Kidney epithelial cell (primary cell): Measurements from ENCODE around the gene MIPEP. TPM values are rescaled to one million over a fixed set of nuclear protein-coding genes. Genes with fewer than 3 reads are reported as not detected.

Source experiments
- DNase-seq: peaks from one replicate; pipeline ENCODE4 v3.0.0-alpha.2; 2010; ENCODE audit warnings: low read depth
- H3K27me3 ChIP-seq: 2 replicates; pipeline ENCODE4 v1.6.0; 2011; ENCODE audit warnings: low read length; ENCODE audit not compliant: control insufficient read depth, insufficient read depth
- H3K36me3 ChIP-seq: 2 replicates; pipeline ENCODE4 v1.5.1; 2011; ENCODE audit warnings: low read length; ENCODE audit not compliant: control insufficient read depth, insufficient read depth
- H3K4me3 ChIP-seq: 2 replicates; pipeline ENCODE4 v1.5.1; 2011; ENCODE audit warnings: low read depth, mild to moderate bottlenecking, control low read depth, low read length
- CTCF ChIP-seq: IDR thresholded peaks from 2 replicates; pipeline ENCODE4 v1.5.1; 2011; ENCODE audit warnings: mild to moderate bottlenecking, moderate library complexity, low read length, control low read depth, inconsistent platforms; ENCODE audit not compliant: insufficient read depth, poor library complexity, severe bottlenecking
- total RNA-seq: library from RNA; depleted of rRNA; stranded (reverse); fragments of >200 nt; gene quantifications from 2 replicates; pipeline ENCODE4 v1.2.3, GENCODE V29; 2015

The MIPEP gene
- total RNA-seq, 1 donor from 2014 or later, result 25.6 TPM

GRCh38 chr13:23735329-23735728, 153.9 kb downstream of the MIPEP start:
- no peak overlapping the region for H3K4me3 ChIP-seq
- H3K27me3 ChIP-seq, result no peaks in the 10 kb centered on the region
- H3K36me3 ChIP-seq, result no peaks in the 10 kb centered on the region
- no peak for TF ChIP-seq CTCF
- no peak for DNase-seq

DNA sequence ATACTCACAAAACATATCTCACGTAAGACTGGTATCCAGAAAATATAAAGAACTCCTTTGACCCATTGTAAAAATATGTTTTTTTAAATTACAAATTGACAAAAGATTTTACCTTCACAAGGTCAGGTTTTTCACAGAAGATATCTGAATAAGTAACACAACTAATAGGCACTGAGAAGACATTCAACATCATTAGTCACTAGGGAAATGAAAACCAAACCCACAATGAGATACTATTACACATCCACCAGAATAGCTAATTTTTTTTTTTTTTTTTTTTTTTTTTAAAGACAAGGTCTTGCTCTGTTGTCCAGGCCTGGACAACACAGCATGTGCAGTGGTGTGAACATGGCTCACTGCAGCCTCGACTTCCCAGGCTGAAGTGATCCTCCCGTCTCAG, 157.5 kb downstream of the MIPEP start:
- no peaks in the 10 kb centered on the region for H3K27me3 ChIP-seq
- H3K4me3 ChIP-seq, result no peak overlapping the region
- no peaks in the 10 kb centered on the region for H3K36me3 ChIP-seq
- no peak for TF ChIP-seq CTCF
- no peak for DNase-seq

DNA sequence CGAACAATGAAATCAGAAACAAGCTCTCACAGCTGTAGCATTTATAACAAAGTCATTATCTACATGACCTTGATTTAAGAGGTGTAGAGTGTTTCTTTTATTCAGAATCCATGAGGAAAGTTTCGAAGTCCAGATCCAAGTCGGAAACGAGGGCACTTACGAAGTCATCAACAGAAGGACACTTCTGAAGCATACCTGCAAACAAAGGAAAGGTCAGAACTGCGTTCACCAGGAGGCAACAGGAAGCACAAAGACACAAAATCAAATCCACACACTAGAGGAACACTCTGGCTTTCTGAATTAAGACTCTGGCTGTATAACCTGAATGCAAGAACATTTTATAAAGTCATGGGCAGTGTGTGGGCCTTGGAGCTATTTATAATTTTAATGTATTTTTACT, 158.9 kb downstream of the MIPEP start:
- no peak for TF ChIP-seq CTCF
- DNase-seq, result no peak

DNA sequence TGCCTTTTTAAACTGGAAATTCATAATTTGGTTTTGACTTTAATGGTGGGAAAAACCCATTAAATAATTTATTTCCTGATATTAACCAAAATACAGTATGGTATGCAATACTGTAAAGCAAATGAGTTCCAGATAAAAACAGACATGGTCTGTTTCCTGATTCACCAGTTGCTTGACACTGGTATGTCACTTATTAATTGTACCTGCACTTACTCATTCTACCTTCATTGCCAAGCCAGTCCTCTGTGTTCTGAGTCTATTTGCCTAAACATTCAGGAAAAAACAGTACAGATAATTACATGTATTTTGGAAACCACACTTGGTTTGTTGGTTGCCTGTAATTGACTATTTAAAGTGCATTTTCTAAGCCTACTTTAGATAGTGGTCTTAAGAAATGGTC, 159.7 kb downstream of the MIPEP start:
- DNase-seq, result no peak
- H3K27me3 ChIP-seq, result no peaks in the 10 kb centered on the region
- H3K4me3 ChIP-seq, result no peak overlapping the region
- no peak for TF ChIP-seq CTCF
- no peaks in the 10 kb centered on the region for H3K36me3 ChIP-seq

More for the DNA sequence above, 158.9 kb downstream of the MIPEP start:
- no peak overlapping the region for H3K4me3 ChIP-seq
- no peaks in the 10 kb centered on the region for H3K36me3 ChIP-seq
- H3K27me3 ChIP-seq, result no peaks in the 10 kb centered on the region

DNA sequence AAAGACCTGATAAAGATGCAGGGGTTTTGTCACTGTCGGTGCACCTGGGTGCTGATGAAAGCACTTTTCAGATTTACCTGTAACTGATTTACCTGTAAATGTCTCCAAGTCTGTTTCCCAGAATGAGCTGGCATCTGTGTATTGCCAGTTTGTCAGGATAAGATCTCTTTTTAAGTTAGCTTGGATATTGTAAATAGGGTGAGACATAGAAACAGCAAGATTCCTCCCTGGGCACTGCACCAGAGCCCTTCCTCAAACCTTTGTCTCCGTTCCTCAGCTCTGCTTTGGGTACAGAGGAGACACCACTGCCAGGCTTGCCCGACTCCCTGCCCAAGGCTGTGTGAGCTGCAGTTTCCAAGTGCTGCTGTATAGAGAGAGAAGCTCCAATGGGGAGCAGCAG, 160.4 kb downstream of the MIPEP start:
- TF ChIP-seq CTCF, result no peak
- DNase-seq, result no peak
- no peaks in the 10 kb centered on the region for H3K36me3 ChIP-seq
- H3K4me3 ChIP-seq, result no peak overlapping the region
- no peaks in the 10 kb centered on the region for H3K27me3 ChIP-seq

DNA sequence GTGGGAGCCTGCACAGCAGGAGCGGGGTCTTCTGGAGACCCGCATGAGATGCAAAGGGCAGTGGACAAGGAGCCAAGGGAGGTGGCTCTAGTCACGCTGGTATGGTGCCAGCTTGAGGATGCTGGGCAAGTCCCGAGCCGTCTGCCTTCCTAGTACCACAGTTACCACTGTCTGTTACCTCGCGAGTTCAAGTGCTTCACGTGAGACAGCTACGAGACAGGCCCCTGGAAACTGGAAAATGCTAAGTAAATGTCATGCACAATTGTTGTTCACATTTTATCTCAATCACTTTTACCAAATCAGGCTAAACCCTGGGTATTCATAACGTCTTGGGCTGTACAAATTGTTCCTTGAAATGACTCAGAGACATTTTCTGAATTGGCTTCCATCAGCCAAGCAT, 163.3 kb downstream of the MIPEP start:
- no peaks in the 10 kb centered on the region for H3K27me3 ChIP-seq
- DNase-seq, result no peak
- H3K36me3 ChIP-seq, result no peaks in the 10 kb centered on the region
- no peak for TF ChIP-seq CTCF
- no peak overlapping the region for H3K4me3 ChIP-seq
